ENCODE results near the gene DCC.

The DCC gene

DNA sequence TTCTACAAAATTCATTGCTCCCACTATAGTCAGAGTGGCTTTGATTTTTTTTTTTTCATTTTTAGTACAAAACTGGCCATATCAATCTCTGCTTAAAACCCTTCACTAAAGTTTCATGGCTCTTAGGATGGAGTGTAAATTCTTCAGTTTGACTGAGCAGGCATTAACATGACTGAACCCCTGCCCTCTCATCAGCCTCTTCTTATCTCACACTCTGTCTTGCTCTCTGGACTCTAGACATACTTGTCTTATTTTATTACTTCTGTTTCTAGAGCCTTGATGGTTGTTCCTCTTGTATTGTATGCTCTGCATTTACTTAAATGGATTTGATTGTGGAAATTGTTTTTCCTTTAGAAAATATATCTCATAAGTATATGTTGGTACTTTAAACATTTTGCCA, 272.4 kb downstream of the DCC start:
- TF ChIP-seq, protein P1, sequence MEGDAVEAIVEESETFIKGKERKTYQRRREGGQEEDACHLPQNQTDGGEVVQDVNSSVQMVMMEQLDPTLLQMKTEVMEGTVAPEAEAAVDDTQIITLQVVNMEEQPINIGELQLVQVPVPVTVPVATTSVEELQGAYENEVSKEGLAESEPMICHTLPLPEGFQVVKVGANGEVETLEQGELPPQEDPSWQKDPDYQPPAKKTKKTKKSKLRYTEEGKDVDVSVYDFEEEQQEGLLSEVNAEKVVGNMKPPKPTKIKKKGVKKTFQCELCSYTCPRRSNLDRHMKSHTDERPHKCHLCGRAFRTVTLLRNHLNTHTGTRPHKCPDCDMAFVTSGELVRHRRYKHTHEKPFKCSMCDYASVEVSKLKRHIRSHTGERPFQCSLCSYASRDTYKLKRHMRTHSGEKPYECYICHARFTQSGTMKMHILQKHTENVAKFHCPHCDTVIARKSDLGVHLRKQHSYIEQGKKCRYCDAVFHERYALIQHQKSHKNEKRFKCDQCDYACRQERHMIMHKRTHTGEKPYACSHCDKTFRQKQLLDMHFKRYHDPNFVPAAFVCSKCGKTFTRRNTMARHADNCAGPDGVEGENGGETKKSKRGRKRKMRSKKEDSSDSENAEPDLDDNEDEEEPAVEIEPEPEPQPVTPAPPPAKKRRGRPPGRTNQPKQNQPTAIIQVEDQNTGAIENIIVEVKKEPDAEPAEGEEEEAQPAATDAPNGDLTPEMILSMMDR (conservative IDR thresholded peaks at IDR 0.05; ENCODE audit: low read depth, low read length) = no peak
- no peak overlapping the region for H3K4me3 ChIP-seq (ENCODE audit: low read depth, low read length)
- no peak for DNase-seq (ENCODE audit: low read depth)

- no peak for DNase-seq (ENCODE audit: low read depth)
- TF ChIP-seq, protein P1 (conservative IDR thresholded peaks at IDR 0.05; ENCODE audit: low read depth, low read length) = no peak
- no peak overlapping the region for H3K4me3 ChIP-seq (ENCODE audit: low read depth, low read length)
Observed at GRCh38 chr18:52615321-52615720, 275.3 kb downstream of the DCC start.

- DNase-seq (ENCODE audit: low read depth) = no peak
- no peak overlapping the region for H3K4me3 ChIP-seq (ENCODE audit: low read depth, low read length)
- TF ChIP-seq, protein P1 (conservative IDR thresholded peaks at IDR 0.05; ENCODE audit: low read depth, low read length) = no peak
Observed at GRCh38 chr18:52615943-52616342, 275.9 kb downstream of the DCC start.

GRCh38 chr18:52617931-52618330, 277.9 kb downstream of the DCC start:
- TF ChIP-seq, protein P1 (conservative IDR thresholded peaks at IDR 0.05; ENCODE audit: low read depth, low read length) = no peak
- no peak for DNase-seq (ENCODE audit: low read depth)
- H3K4me3 ChIP-seq (ENCODE audit: low read depth, low read length) = no peak overlapping the region

DNA sequence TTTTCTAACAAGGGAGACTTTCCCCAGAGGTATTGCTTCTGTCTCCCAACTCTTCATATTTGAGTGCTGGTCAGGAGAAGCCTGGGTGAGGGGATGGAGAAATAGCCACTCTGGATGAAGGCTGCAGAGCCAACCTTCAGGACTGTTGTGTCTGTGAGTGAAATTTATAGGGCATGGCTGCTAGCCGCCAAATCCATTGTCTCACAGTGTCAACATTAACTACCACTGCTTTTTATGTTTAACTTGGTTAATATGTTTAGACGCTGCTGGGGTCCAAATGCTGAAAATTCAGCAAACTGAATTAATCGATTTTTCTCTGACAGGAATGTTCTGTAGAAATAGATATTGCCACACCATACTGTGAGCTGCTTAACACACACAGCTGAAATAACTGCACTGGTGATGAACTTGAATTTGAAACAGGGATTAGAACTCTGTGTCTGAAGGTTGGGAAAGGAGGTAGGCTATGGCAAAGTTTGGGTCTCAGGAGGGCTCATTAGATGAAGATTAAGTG, 281.0 kb downstream of the DCC start:
- TF ChIP-seq, protein P1 (conservative IDR thresholded peaks at IDR 0.05; ENCODE audit: low read depth, low read length) = no peak
- no peak for DNase-seq (ENCODE audit: low read depth)
- no peak overlapping the region for H3K4me3 ChIP-seq (ENCODE audit: low read depth, low read length)

GRCh38 chr18:52624702-52625101, 284.7 kb downstream of the DCC start:
- TF ChIP-seq, protein P1 (conservative IDR thresholded peaks at IDR 0.05; ENCODE audit: low read depth, low read length) = no peak
- no peak for DNase-seq (ENCODE audit: low read depth)

DNA sequence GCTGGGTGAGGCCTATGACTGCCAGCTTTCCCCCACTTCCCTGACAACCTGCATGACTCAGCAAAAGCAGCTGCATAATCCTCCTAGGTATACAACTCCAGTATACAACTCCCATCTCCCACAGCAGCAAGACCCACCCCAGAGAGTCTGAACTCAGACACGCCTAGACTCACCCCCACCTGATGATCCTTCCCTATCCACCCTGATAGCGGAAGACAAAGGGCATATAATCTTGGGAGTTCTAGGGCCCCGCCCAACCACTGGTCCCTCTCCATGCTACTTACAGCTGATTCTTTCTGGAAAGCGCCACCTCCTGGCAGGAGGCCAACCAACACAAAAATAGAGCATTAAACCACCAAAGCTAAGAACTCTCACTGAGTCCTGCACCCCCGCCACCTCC, 296.5 kb downstream of the DCC start:
- TF ChIP-seq, protein P1 (conservative IDR thresholded peaks at IDR 0.05; ENCODE audit: low read depth, low read length) = no peak
- DNase-seq (ENCODE audit: low read depth) = no peak
- H3K4me3 ChIP-seq (ENCODE audit: low read depth, low read length) = no peak overlapping the region

More at GRCh38 chr18:52624702-52625101, 284.7 kb downstream of the DCC start:
- no peak overlapping the region for H3K4me3 ChIP-seq (ENCODE audit: low read depth, low read length)

Measured in choroid plexus epithelial cell (primary cell).